GM12878 (cell line): ENCODE results near the gene MYO1D.

Source experiments
- BCL3 ChIP-seq: IDR thresholded peaks from 2 replicates; pipeline ENCODE4 v1.6.1; 2011; ENCODE audit warnings: borderline replicate concordance, low read depth, mild to moderate bottlenecking, moderate library complexity, low read length; ENCODE audit not compliant: insufficient read depth, poor library complexity, severe bottlenecking
- BRCA1 ChIP-seq: IDR thresholded peaks from 2 replicates; pipeline ENCODE4 v1.6.1; 2011; ENCODE audit warnings: low read depth, low read length, improper control_type of control experiment
- CHD2 ChIP-seq: IDR thresholded peaks from 2 replicates; pipeline ENCODE4 v1.6.1; 2011; ENCODE audit warnings: low read depth, low read length, improper control_type of control experiment, borderline replicate concordance
- CTCF ChIP-seq, 3 experiments: IDR thresholded peaks in 2 of 3; conservative IDR thresholded peaks in 1 of 3; 2 replicates each; pipeline ENCODE4 v1.5.1; 2011; ENCODE audit warnings: low read depth in 3 of 3, low read length in 3 of 3, mild to moderate bottlenecking in 3 of 3, control low read depth in 2 of 3, moderate library complexity in 2 of 3, inconsistent platforms in 1 of 3, mixed read lengths in 1 of 3; ENCODE audit not compliant: control insufficient read depth in 2 of 3, insufficient read depth in 1 of 3; ENCODE audit errors: extremely low read depth in 1 of 3
- EP300 ChIP-seq, 2 experiments: fragments of 150-350 bp in 1 of 2; IDR thresholded peaks; 2 replicates each; pipeline ENCODE4 v1.6.1; 2011 to 2012; ENCODE audit warnings: low read depth in 2 of 2, low read length in 2 of 2, borderline replicate concordance in 1 of 2, improper control_type of control experiment in 1 of 2, inconsistent platforms in 1 of 2; ENCODE audit not compliant: control insufficient read depth in 1 of 2
- RCOR1 ChIP-seq: conservative IDR thresholded peaks from 2 replicates; pipeline ENCODE4 v1.6.1; 2012; ENCODE audit warnings: low read depth, low read length, improper control_type of control experiment
- REST ChIP-seq: IDR thresholded peaks from 2 replicates; pipeline ENCODE4 v1.6.1; 2012; ENCODE audit warnings: mild to moderate bottlenecking, low read depth, low read length
- TAF1 ChIP-seq: IDR thresholded peaks from 2 replicates; pipeline ENCODE4 v1.6.1; 2011; ENCODE audit warnings: mild to moderate bottlenecking, low read depth, low read length, borderline replicate concordance
- ZNF207 ChIP-seq: fragments of 450-650 bp; IDR thresholded peaks from 2 replicates; pipeline ENCODE4 v1.6.1; 2014; ENCODE audit warnings: antibody characterized with exemption, mild to moderate bottlenecking, borderline replicate concordance

GRCh38 chr17:32558997-32559650 is 317.8 kb downstream of the MYO1D start:
- TF ChIP-seq TAF1: peak; percentile 25; the same call in 1 of the 2 replicates
- no peak; the same call in 1 of the 2 replicates for TF ChIP-seq CHD2
- TF ChIP-seq CTCF (IDR thresholded peaks at IDR 0.05 in 2 of 3, conservative IDR thresholded peaks at IDR 0.05 in 1 of 3; ENCODE audit: control insufficient read depth in 2 of 3, extremely low read depth in 1 of 3, insufficient read depth in 1 of 3, low read depth in 3 of 3, low read length in 3 of 3): no peak
- TF ChIP-seq ZNF207: no peak
- no peak for TF ChIP-seq BRCA1
- TF ChIP-seq REST: no peak
- TF ChIP-seq RCOR1: no peak
- no peak for TF ChIP-seq BCL3
- no peak for TF ChIP-seq EP300 (IDR thresholded peaks at IDR 0.05; ENCODE audit: borderline replicate concordance in 1 of 2, control insufficient read depth in 1 of 2, low read depth in 2 of 2, low read length in 2 of 2)
